GM19023 (cell line): ENCODE data around the gene NDRG2.
A peak's percentile ranks its signal among the peaks of the same experiment; 100 is the strongest.

Source experiments
- ATAC-seq: cut with Tn5 transposase; IDR thresholded peaks from one replicate; pipeline ENCODE4 v1.9.1; 2021; ENCODE audit warnings: mild to moderate bottlenecking, moderate library complexity; ENCODE audit not compliant: unreplicated experiment

NDRG2 gene

DNA sequence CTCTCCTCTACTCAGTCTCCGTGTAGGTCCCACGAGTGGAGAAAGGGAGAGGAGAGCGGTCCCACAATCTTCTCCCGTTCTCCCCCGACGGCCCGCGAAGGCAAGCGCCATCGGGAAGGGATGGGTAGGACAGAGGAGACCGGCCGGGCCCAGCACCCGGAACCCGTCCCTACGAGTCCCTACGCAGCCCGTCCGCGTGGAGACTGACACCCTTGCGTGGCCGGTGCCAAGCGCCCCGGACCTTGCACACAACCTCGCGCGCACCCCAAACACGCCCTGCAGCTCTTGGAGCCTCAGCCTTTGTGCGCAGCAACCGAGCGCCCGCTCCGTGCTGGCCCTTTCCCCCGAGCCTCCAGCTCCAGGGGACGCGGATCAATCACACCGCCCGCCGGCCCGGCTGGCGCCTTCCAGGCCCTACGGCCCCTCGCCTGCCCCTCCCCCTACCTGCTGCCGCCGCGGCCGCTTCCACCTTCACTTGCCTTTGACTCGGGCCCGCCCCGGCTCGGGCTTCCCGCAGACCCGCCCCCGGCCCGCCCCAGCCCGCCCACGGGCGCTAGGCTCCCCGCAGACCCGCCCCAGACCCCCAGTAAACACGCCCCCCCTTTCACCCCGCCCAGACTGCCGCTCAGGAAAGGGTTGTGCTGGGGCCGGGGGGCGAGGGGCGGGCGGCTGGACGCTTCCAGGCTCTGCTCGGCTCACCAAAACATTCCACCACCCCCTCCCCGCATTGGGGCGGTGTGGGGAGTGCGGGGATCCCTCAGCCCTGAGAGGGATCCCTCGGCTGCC, at the start of gene NDRG2:
NDRG2 (minus strand) TSS at position 477 of the 786 bp plus-strand sequence. CDS start 1,746 bp downstream, outside the sequence.
- ATAC-seq = peak; percentile 68

- ATAC-seq = no peak
Observed at GRCh38 chr14:21073921-21074320, 49.1 kb upstream of the NDRG2 start.

- ATAC-seq = no peak
Observed at GRCh38 chr14:21072781-21073339, 48.0 kb upstream of the NDRG2 start.

DNA sequence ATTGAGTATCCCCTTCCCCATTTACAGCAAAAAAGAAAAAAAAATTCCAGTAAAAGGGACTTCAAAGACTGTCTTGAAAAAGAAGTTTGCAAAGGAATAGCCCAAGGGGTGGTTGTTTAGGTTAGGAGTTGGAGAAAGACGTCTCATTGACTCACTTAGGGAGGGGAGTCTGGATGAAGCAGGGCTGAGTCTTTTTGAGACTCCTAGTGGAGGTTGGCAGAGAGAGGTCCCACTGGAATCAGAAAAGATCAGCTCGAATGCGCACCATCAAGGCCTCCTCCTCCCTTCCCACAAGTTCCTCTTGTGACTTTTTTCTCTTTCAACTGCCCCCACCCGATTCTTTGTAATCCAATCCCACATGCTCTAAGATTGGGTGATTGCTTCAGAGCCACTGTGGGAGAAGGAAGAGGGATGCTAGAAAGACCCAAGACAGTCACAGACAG, 47.2 kb upstream of the NDRG2 start:
- no peak for ATAC-seq

GRCh38 chr14:21071225-21072030, 46.6 kb upstream of the NDRG2 start:
- ATAC-seq = peak; percentile 70

DNA sequence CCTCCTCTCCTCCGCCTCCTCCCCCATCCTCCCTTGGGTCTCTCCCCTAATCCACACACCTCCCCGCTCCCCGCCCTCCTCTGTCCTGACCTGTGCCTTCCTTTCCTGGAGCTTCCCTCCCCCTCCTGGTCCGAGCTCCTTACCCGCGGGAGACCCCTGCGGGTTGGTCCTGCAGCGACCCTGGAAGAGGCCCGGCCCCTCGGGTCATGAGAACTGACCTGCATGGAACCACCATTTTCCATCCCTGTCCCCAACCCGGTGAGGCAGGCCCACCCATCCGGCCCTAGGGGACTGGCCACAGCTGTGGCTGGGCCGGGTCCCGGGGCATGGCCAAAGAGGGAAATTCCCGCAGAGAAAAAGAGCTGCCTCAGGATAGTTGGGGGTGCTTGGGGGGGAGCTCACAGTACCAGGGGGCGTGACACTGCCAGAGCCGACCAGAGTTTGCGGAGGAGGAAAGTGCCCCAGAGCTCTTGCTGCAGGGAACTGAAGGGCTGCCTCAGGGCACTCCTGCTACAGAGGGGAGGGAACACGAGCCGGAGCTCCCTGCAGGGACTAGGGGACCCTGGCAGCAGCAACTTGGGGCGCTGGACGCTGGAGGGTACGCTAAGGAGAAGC, 45.9 kb upstream of the NDRG2 start:
- ATAC-seq = peak; percentile 17

DNA sequence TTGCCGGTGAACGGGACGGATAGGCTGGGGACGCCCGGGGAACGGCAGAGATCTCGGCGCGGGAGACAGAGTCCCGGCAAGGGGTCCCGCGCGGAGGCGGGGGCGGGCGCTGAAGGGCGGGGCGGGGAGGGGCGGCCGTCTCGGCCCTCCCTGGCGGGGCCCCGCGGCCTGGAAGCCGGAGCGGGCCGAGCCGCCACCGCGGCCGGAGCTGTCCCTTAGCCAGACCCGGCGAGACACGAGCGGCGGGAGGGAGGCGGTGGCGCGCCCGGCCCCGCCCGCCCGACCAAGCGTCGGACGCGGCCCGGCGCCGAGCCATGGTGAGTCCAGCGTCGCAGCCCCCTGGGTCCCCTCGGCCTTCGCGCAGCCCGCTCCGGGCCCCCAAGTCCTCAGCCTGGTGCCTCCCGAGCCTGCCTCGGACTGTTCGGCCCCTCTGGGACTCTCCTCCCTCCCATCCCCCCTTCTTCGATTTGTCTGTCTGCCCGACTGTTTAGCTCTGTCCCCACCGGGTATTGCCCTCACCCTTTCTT, 45.3 kb upstream of the NDRG2 start, which contains the start of gene ARHGEF40:
ARHGEF40 (plus strand) TSS at position 222 of the 527 bp plus-strand sequence; CDS start at position 315, 93 bp downstream.
- peak; percentile 27 for ATAC-seq

- ATAC-seq = no peak
Observed at GRCh38 chr14:21069388-21070082, 44.7 kb upstream of the NDRG2 start.

DNA sequence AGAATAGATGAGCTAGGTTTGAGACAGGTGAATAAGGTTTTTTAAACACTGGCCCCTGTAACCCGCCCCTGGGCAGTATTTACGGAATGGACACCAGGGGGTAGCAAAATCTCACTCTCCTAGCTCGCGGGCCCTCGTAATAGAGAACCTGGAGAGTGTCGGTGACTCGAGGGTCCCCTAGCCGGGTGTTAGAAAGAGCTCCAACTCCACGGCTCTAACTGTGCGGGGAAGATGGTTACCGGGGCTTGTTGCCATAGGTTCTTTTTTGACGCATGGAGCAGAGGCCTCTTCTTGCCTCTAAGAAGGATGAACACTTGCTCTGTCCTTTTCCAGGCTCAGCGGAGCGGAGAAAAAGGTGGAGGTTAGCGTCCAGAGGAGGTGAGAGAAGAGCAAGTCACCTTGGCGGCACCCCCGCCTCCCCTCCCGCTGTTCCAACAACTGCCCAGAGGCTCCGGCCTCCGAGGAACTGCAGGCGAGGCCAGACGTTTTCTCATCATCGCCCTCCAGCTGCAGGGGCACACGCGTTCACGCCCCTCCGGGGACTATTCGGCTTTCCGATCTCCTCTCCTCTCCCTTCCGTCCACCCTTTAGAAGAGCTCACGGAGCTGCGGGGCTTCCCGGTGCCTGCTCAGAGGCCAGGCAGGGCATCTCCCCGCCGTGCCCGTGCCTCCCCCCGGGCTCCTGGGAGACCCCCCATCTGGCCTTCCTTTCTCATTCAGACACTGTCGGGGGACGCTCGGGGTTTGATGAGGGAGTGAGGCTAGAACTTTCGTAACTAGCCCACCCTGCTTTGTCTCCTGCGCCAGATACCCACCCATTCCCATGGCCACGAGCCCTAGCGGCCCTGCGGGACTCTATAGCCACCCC, 43.9 kb upstream of the NDRG2 start:
- no peak for ATAC-seq

DNA sequence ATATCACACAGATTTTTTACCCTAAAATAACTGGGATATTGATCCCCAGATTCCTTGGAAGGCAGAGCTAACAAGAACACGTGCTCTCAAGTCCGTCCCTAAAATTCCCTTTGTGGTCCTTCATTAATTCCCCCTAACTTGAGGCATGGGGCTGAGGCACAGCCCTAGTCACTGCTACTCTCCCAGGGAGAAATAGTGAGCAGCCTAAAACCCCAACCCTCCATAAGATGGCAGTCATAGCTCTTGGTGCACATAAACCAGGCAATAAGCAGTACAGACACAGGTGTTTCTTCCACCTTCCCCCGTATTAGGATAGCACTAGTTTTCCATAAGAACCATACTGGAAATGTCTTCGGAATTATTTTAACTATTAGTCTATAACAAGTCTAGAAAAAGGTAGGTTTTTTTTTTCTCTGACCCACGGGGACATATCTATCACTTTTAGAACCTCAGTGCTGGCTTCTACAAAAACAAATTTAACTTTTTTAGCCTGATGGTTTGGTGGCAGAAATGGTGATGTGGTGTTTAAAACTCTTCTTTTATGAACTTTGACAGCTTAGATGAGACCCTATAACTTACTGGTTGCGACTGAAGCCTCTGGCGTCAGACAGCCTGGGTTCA, 42.1 kb upstream of the NDRG2 start:
- no peak for ATAC-seq

DNA sequence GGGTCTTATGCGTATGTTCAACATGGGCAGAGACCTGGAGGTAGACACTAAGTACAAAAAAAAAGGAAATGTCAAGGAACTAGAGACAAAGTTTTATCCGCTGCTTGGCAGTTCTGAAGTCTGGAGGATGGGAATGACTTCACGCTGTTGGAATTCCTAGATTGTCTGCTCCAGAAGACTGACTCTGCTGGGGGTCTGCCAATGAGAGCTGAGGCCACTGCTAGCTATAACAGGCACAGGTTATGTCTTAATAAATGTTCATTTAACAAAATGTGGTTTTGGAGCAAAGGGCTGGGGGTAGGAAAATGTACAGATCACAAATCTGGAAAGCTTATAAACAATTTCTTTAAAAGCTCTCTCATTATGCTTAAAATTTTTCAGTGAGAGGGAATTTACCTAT, 38.6 kb upstream of the NDRG2 start:
- ATAC-seq = no peak

DNA sequence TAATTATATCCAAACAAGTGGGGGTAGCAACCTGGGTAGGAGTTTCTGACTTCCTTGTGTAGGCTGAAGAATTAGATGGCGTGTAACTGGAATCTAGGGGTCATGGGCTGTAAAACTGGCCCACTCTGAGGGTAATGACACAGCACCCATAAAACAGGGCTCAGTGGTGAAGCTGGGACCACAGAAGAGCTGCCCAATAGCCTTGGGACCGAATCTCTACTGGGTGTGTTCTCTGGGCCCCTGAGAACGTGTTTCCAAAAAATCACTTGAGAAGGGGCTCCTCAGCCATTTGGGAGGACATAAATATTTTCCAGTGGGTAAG, 36.4 kb upstream of the NDRG2 start:
- no peak for ATAC-seq

DNA sequence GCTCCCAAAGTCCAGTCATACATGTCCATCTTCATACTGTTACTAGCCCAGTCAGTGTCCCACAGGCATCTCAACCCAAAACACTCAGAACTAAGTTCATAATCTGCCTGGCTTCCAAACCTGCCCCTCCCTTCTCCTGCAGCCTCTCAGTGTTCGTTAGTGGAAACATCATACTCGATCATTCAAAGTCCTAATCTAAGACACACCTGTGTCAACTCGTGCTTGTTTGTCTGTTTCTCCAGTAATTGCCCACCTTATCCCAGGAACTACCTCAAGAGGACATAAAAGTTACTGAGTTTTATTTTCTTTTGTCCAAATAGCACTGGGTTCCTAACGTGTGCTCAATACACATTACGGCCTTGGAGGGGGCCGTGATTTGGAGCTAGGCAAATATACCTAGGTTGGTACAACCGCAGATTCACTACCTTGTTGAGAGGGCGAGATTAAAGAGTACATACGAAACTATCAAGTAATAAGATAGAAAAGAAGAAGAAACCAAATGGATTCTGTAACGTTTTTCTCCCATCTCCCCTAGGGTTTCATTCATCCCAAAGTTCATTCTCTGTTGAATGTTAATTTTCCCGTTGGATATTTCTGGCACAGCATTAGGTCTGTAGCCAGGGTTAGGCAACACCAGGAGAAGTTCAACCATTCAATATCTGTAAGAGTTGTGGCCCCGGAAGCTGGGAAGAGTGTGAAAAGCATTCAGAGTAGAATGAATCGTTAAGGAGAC, 35.9 kb upstream of the NDRG2 start:
- ATAC-seq = no peak

DNA sequence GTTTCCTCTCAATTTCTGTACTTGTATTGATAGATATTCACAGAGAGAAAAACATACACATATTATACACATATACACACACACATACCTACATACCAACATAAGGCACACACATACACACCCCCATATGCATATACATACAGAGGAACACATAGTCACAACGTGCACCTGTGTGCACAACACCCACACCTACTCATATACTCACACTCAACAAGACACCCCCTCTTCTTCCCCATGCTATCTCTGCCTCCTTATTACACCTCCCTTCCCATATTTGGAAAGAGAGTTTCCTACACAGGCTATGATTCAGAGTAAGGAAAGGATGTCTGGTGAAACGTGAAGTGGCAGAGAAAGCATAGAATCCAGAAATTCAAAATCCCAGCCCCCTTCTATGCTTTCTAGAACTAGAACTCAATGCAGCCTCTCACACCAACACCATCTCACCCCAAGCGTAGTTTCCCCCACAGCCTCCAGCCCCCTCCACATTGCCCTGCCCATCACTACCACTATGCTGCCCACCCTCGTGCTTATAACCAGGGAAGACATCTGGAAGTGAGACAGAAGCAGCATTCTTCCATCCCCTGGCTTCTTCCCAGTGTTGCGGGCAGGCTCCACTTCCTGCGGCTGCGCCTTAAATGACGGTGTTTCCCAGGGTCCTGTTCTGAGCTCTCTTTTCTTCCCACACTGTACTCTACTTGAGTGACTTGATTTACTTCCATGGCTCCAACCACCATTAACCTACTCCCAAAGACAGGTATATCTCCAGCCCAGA, 35.2 kb upstream of the NDRG2 start:
- no peak for ATAC-seq

GRCh38 chr14:21058903-21059302, 34.0 kb upstream of the NDRG2 start:
- ATAC-seq = no peak

- no peak for ATAC-seq
Observed at GRCh38 chr14:21057803-21058675, 33.2 kb upstream of the NDRG2 start, which contains the start of gene RNASE8. Gene RNASE8, plus strand, starts transcription at chr14:21057822. Its CDS starts 71 bp downstream, at chr14:21057893.
